HepG2 (cell line): ENCODE data around the gene EVL. TPM values are rescaled to one million over a fixed set of nuclear protein-coding genes. Genes with fewer than 3 reads are reported as not detected.

Experiments used
- ATAC-seq: fragments of 200-7000 bp; cut with Tn5 transposase; 3 replicates; pipeline ENCODE4 v1.9.1; 2020; ENCODE audit warnings: mild to moderate bottlenecking, moderate library complexity
- BruUV-seq: library from RNA; stranded (reverse); fragments of 400-500 nt; replicated peaks from 2 replicates; lab custom pipeline; 2021; lab: Mats Ljungman, UMichigan
- CTCF ChIA-PET: fragments of 300-600 bp; formaldehyde crosslinking; extraction: SDS; loops from one replicate; lab custom pipeline; 2021; ENCODE audit warnings: low total read pairs, inconsistent platforms, low intra/inter-chr PET ratio; lab: Yijun Ruan, JAX
- POLR2A ChIA-PET: fragments of 350-600 bp; sonication (Branson Sonifier 250); formaldehyde crosslinking; loops from one replicate; lab custom pipeline; 2020; ENCODE audit warnings: antibody characterized with exemption, inconsistent platforms; lab: Yijun Ruan, JAX
- DNase-seq: peaks from one replicate; pipeline ENCODE4 v3.0.0-alpha.2; 2015; ENCODE audit warnings: low spot score
- FAIRE-seq: peaks from 3 replicates; lab custom pipeline; 2011; peaks lifted over from hg19 to GRCh38; lab: Jason Lieb, UNC
- H2AFZ ChIP-seq: one replicate; pipeline ENCODE4 v1.6.1; 2011; ENCODE audit warnings: low read length, inconsistent platforms
- H3K27ac ChIP-seq: fragments of 300-600 bp; 3 replicates; pipeline ENCODE4 v1.8.0; 2011; ENCODE audit warnings: mixed run types, mild to moderate bottlenecking, mixed read lengths, low read length, inconsistent platforms; ENCODE audit not compliant: insufficient read depth; ENCODE audit errors: extremely low read length
- H3K27me3 ChIP-seq, 2 experiments: fragments of 200-600 bp in 1 of 2; 2 replicates in 1 of 2; 3 replicates in 1 of 2; pipeline versions ENCODE4 v1.6.0 to v1.8.0; 2011; ENCODE audit warnings: low read length in 2 of 2, mild to moderate bottlenecking in 2 of 2, moderate library complexity in 2 of 2, inconsistent platforms in 1 of 2; ENCODE audit not compliant: insufficient read depth in 2 of 2, control insufficient read depth in 1 of 2
- H3K36me3 ChIP-seq, 2 experiments: fragments of 200-600 bp in 1 of 2; replicated peaks in 1 of 2; 2 replicates in 1 of 2; 3 replicates in 1 of 2; pipeline versions ENCODE4 v1.5.1 to v1.8.0; 2011; ENCODE audit warnings: low read length in 2 of 2, inconsistent platforms in 1 of 2; ENCODE audit not compliant: insufficient read depth in 2 of 2, control insufficient read depth in 1 of 2
- H3K4me1 ChIP-seq: 2 replicates; pipeline ENCODE4 v1.5.1; 2012; ENCODE audit warnings: low read length, inconsistent platforms; ENCODE audit not compliant: insufficient read depth
- H3K4me2 ChIP-seq: 2 replicates; pipeline ENCODE4 v1.6.0; 2011; ENCODE audit warnings: low read depth, low read length, inconsistent platforms
- H3K4me3 ChIP-seq, 3 experiments: fragments of 200-600 bp in 1 of 3; sonication (generic), shearing (Covaris generic) in 1 of 3; replicated peaks in 1 of 3; 2 replicates each; pipeline ENCODE4 v1.5.1; 2011 to 2016; ENCODE audit warnings: low read length in 3 of 3, inconsistent platforms in 2 of 3, low read depth in 2 of 3, mild to moderate bottlenecking in 2 of 3, control low read depth in 1 of 3, mixed read lengths in 1 of 3; ENCODE audit not compliant: insufficient read depth in 1 of 3
- H3K79me2 ChIP-seq: one replicate; pipeline ENCODE4 v1.6.1; 2011; ENCODE audit warnings: low read length, inconsistent platforms; ENCODE audit not compliant: insufficient read depth
- H3K9ac ChIP-seq: 2 replicates; pipeline ENCODE4 v1.6.0; 2011; ENCODE audit warnings: mild to moderate bottlenecking, low read depth, low read length, inconsistent platforms; ENCODE audit not compliant: insufficient read depth
- H3K9me3 ChIP-seq: 2 replicates; pipeline ENCODE4 v1.5.1; 2012; ENCODE audit warnings: mild to moderate bottlenecking, low read length
- H4K20me1 ChIP-seq: 2 replicates; pipeline ENCODE4 v1.6.0; 2011; ENCODE audit warnings: inconsistent platforms, mild to moderate bottlenecking, low read length, moderate library complexity; ENCODE audit not compliant: insufficient read depth
- ATF5 ChIP-seq: sonication (generic); formaldehyde crosslinking; IDR thresholded peaks from 2 replicates; pipeline ENCODE4 v1.4.0; 2020; ENCODE audit warnings: mild to moderate bottlenecking, low read depth, missing genetic modification reagents
- CBFB ChIP-seq: sonication (generic); formaldehyde crosslinking; IDR thresholded peaks from 2 replicates; pipeline ENCODE4 v1.4.0; 2020; ENCODE audit warnings: missing genetic modification reagents
- ERF ChIP-seq: IDR thresholded peaks from 2 replicates; pipeline ENCODE4 v1.6.1; 2018; ENCODE audit warnings: missing biosample characterization, missing genetic modification reagents
- FIP1L1 ChIP-seq: fragments of 200-400 bp; formaldehyde crosslinking; IDR thresholded peaks from 2 replicates; pipeline ENCODE4 v1.6.1; 2018; ENCODE audit warnings: low read depth, mild to moderate bottlenecking, low read length, moderate library complexity, borderline replicate concordance; ENCODE audit not compliant: insufficient read depth
- GTF2F1 ChIP-seq: fragments of 150-350 bp; IDR thresholded peaks from 2 replicates; pipeline ENCODE4 v1.6.1; 2014; ENCODE audit warnings: low read length
- HNRNPK ChIP-seq: fragments of 200-400 bp; formaldehyde crosslinking; IDR thresholded peaks from 2 replicates; pipeline ENCODE4 v1.6.1; 2018; ENCODE audit warnings: low read length, low read depth, moderate library complexity, mild to moderate bottlenecking; ENCODE audit not compliant: poor library complexity, severe bottlenecking
- SOX5 ChIP-seq: IDR thresholded peaks from 2 replicates; pipeline ENCODE4 v1.6.1; 2016; ENCODE audit warnings: borderline replicate concordance
- SP140L ChIP-seq: sonication (generic); formaldehyde crosslinking; IDR thresholded peaks from 2 replicates; pipeline ENCODE4 v1.4.0; 2020; ENCODE audit warnings: missing genetic modification reagents, borderline replicate concordance
- U2AF2 ChIP-seq: fragments of 200-400 bp; formaldehyde crosslinking; IDR thresholded peaks from 2 replicates; pipeline ENCODE4 v1.6.1; 2017; ENCODE audit warnings: low read depth, mild to moderate bottlenecking, low read length
- XBP1 ChIP-seq: sonication (generic); formaldehyde crosslinking; IDR thresholded peaks from 2 replicates; pipeline ENCODE4 v1.5.0; 2020; ENCODE audit warnings: missing genetic modification reagents
- ZEB1 ChIP-seq: IDR thresholded peaks from 2 replicates; pipeline ENCODE4 v1.6.1; 2012; ENCODE audit warnings: mild to moderate bottlenecking, low read depth, inconsistent platforms; ENCODE audit not compliant: insufficient replicate concordance
- ZFP62 ChIP-seq: sonication (generic); formaldehyde crosslinking; IDR thresholded peaks from 2 replicates; pipeline ENCODE4 v1.4.0; 2020; ENCODE audit warnings: missing genetic modification reagents
- ZNF30 ChIP-seq: sonication (generic); formaldehyde crosslinking; IDR thresholded peaks from 2 replicates; pipeline ENCODE4 v1.5.0; 2020; ENCODE audit warnings: mild to moderate bottlenecking, missing genetic modification reagents
- ZNF326 ChIP-seq: sonication (generic); formaldehyde crosslinking; IDR thresholded peaks from 2 replicates; pipeline ENCODE4 v1.4.0; 2020; ENCODE audit warnings: missing genetic modification reagents, borderline replicate concordance
- ZNF562 ChIP-seq: sonication (generic); formaldehyde crosslinking; IDR thresholded peaks from 2 replicates; pipeline ENCODE4 v1.8.0; 2022; ENCODE audit warnings: missing genetic modification reagents, borderline replicate concordance
- ZNF598 ChIP-seq: sonication (generic); formaldehyde crosslinking; IDR thresholded peaks from 2 replicates; pipeline ENCODE4 v1.5.1; 2020; ENCODE audit warnings: mild to moderate bottlenecking, missing genetic modification reagents, borderline replicate concordance
- ZNF615 ChIP-seq: sonication (generic); formaldehyde crosslinking; IDR thresholded peaks from 2 replicates; pipeline ENCODE4 v1.5.0; 2020; ENCODE audit warnings: mild to moderate bottlenecking, missing genetic modification reagents, borderline replicate concordance
- ZNF691 ChIP-seq: sonication (generic); formaldehyde crosslinking; IDR thresholded peaks from 2 replicates; pipeline ENCODE4 v1.4.0; 2020; ENCODE audit warnings: missing genetic modification reagents, low read depth, mild to moderate bottlenecking, borderline replicate concordance
- ZNF746 ChIP-seq: sonication (generic); formaldehyde crosslinking; IDR thresholded peaks from 2 replicates; pipeline ENCODE4 v1.8.0; 2022; ENCODE audit warnings: mild to moderate bottlenecking, missing genetic modification reagents
- ZUFSP ChIP-seq: sonication (generic); formaldehyde crosslinking; IDR thresholded peaks from 2 replicates; pipeline ENCODE4 v1.9.0; 2021; ENCODE audit warnings: missing genetic modification reagents, mild to moderate bottlenecking, borderline replicate concordance
- WGBS: methylation state at CpG from one replicate; pipeline ENCODE4 v1.1.6; 2017; ENCODE audit warnings: low lambda C conversion rate; 5-methylcytosine and 5-hydroxymethylcytosine counted together
- in situ Hi-C: cut with HindIII; loops from 2 replicates; pipeline ENCODE4 v1.10.0; 2017; ENCODE audit warnings: low pct_unique_long_range_greater_than_20kb; ENCODE audit not compliant: extremely low pct_ligation_motif_present
- intact Hi-C: fragments of 100-400 bp; cut with micrococcal nuclease; formaldehyde crosslinking; loops from one replicate; pipeline ENCODE4 v1.10.0; 2022; ENCODE audit not compliant: unreplicated experiment
- polyA plus RNA-seq, 8 experiments: library from polyadenylated mRNA; depleted of rRNA in 3 of 8; stranded (reverse) in 7 of 8; unstranded in 1 of 8; fragments of >200 nt; fragmentation: Illumina TruSeq in 4 of 8; extraction: Trizol in 4 of 8; gene quantifications; 2 replicates each; pipeline versions ENCODE4 v1.2.1 to v1.2.3, GENCODE V29; 2011 to 2016; ENCODE audit warnings: low read depth in 4 of 8, missing spikeins in 1 of 8, mixed read lengths in 1 of 8; ENCODE audit not compliant: insufficient read depth in 1 of 8
- total RNA-seq, 5 experiments: library from RNA; depleted of rRNA; stranded (reverse); fragments of >200 nt; fragmentation: Illumina TruSeq; extraction: Trizol; gene quantifications; 2 replicates each; pipeline ENCODE4 v1.2.3, GENCODE V29; 2016; ENCODE audit warnings: low read depth in 1 of 5

Gene EVL
- total and polyA plus RNA-seq, 2 of the 13 experiments (the other 11 are each of a cell fraction or from before 2014, with no cell fraction given) = 15.1 to 31.2 TPM

GRCh38 chr14:100056431-100056830 lies 8.8 kb upstream of the EVL start:
- no peak overlapping the region for H2AFZ ChIP-seq
- no peak for FAIRE-seq
- POLR2A ChIA-PET = no interaction called here

GRCh38 chr14:100056964-100057795 lies 8.0 kb upstream of the EVL start:
- BruUV-seq = no TSS peak
- DNase-seq (no peak), ATAC-seq (no peak), FAIRE-seq (no peak)
- Histone ChIP-seq H3K27ac (no peak overlapping the region), H3K27me3 (no peaks in the 10 kb centered on the region), H3K9me3 (no peaks in the 10 kb centered on the region), H3K79me2 (peaks cover 2% of the 10 kb centered on the region), H4K20me1 (no peaks in the 10 kb centered on the region), H3K4me2 (no peak overlapping the region), H3K4me1 (no peaks in the 10 kb centered on the region), H3K4me3 (no peak overlapping the region), H3K36me3 (no peaks in the 10 kb centered on the region), H2AFZ (no peak overlapping the region), H3K9ac (no peak overlapping the region)
- POLR2A ChIA-PET = no interaction called here
- in situ Hi-C loops (no loop called here), intact Hi-C loops (no loop called here)
- CTCF ChIA-PET = no interaction called here
- WGBS = 97% methylated on average over 4 of the region's 4 CpGs
- no peak for TF ChIP-seq ZUFSP
- TF ChIP-seq ZFP62 (CRISPR knock-in tag) = no peak
- TF ChIP-seq U2AF2 = no peak
- no peak for TF ChIP-seq SP140L
- TF ChIP-seq XBP1 (CRISPR knock-in tag) = no peak
- no peak for TF ChIP-seq ERF
- no peak for TF ChIP-seq HNRNPK
- TF ChIP-seq ZNF326 = no peak
- no peak for TF ChIP-seq ATF5 (CRISPR knock-in tag)

More at GRCh38 chr14:100056431-100056830, 8.8 kb upstream of the EVL start:
- no peaks in the 10 kb centered on the region for H3K9me3 ChIP-seq
- TF ChIP-seq ZNF598 (no peak), ZNF562 (CRISPR knock-in tag) (no peak), GTF2F1 (no peak), ZNF746 (CRISPR knock-in tag) (no peak), ZNF691 (no peak), ZNF615 (CRISPR knock-in tag) (no peak), FIP1L1 (no peak), ZEB1 (no peak), CBFB (no peak), SOX5 (CRISPR knock-in tag) (no peak), ZNF30 (CRISPR knock-in tag) (no peak)
- TF ChIP-seq, all 625 proteins: peak for 0
- H4K20me1 ChIP-seq = no peaks in the 10 kb centered on the region
- no peak overlapping the region for H3K27ac ChIP-seq
- CTCF ChIA-PET = no interaction called here
- no peak overlapping the region for H3K4me2 ChIP-seq
- in situ Hi-C loops = no loop called here
- BruUV-seq = no TSS peak
- ATAC-seq (no peak), DNase-seq (no peak)
- 69% methylated on average over 3 of the region's 3 CpGs for WGBS
- no peaks in the 10 kb centered on the region for H3K36me3 ChIP-seq
- no peak overlapping the region for H3K9ac ChIP-seq
- no peaks in the 10 kb centered on the region for H3K27me3 ChIP-seq
- H3K79me2 ChIP-seq = peaks cover 2% of the 10 kb centered on the region
- H3K4me3 ChIP-seq = no peak overlapping the region
- H3K4me1 ChIP-seq = no peaks in the 10 kb centered on the region
- intact Hi-C loops = no loop called here
